Stimulated activated CD4-positive, alpha-beta T cell treated with anti-CD3 and anti-CD28 coated beads, Interleukin-4, amount 100 ng/mL, for 48 hours (primary cell): ENCODE measurements around the gene CAMK1D.
"Not testable (repeated sequence)": the region's sequence is repeated elsewhere in the genome, so short reads cannot be mapped to it uniquely, and the experiment has no call there.

Experiments
- DNase-seq, 2 donors: peaks; one replicate each; pipeline ENCODE4 v3.0.0-alpha.2; 2020; ENCODE audit warnings: low read depth in 2 of 2

The CAMK1D gene

DNA sequence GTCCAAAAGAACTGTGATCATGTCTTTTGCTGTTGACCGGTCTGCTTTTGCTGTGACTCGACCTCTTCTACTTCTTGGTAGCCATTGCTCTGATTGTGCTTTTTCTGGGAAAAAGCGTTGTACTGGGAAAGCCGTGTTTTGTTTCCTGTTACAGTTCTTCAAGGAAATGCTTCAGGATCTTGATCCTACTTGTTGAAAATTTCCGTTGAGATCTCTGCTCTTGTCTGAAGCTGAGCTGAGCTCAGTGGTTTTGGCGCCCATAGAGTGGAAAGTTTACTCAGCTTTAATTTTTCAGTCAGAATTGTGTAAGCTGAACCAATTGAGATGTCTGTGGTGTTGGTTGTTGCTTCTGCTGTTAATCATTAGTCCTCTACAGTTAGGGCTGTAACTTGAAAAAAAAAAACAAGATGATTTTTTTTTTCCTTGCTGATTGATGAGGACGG is 349.9 kb downstream of the CAMK1D start:
- DNase-seq = no peak

DNA sequence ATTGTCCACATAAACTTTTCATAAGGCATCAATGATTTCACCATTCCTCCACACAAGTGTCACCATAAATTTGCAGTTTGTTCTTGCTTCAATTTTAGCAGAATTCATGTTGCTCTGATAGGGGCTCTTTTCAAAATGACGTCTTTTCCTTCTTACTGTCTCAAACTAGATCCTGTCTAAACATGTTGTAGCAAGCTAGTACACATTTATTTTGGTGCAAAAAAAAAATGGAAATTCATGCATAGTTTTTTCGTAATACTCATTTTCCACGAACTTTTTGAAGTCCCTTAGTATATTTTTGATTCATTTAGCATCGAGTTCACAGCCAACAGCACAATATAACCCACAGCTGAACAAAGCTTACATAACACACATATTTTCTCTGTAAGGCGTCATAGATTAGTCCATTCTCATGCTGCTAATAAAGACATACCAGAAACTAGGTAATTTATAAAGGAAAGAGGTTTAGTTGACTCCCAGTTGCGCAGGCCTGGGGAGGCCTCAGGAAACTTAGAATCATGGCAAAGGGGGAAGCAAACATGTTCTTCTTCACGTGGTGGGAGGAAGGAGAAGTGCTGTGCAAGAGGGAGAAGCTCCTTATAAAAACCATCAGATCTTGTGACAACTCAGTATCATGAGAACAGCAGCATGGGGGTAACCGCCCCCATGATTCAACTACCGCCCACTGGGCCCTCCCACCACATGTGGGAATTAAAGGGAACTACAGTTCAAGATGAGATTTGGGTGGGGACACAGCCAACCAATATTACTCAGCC is 350.6 kb downstream of the CAMK1D start:
- DNase-seq = no peak

- no peak for DNase-seq
Observed at GRCh38 chr10:12700557-12700874, 351.2 kb downstream of the CAMK1D start.

GRCh38 chr10:12701696-12702095 is 352.3 kb downstream of the CAMK1D start:
- DNase-seq = no peak

GRCh38 chr10:12702215-12702770 is 352.9 kb downstream of the CAMK1D start:
- DNase-seq = no peak

DNA sequence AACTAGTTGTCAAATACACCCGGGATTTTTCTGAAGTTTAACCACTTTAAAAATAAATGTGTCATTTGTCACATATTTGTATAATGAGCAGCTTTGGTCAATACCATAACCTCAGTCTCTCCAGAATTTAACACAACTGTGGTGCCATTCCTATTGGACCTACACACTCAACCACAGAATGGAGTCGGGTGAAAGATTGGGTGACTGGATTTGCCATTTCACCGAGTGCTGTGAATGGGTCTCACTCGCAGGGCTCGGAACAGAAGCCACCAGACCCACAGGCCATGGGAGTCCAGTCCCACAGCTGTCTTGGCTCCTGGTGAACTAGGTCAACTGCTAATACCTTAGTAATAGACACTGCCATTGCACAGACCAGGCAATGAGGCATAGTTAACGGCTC is 353.8 kb downstream of the CAMK1D start:
- no peak for DNase-seq

DNA sequence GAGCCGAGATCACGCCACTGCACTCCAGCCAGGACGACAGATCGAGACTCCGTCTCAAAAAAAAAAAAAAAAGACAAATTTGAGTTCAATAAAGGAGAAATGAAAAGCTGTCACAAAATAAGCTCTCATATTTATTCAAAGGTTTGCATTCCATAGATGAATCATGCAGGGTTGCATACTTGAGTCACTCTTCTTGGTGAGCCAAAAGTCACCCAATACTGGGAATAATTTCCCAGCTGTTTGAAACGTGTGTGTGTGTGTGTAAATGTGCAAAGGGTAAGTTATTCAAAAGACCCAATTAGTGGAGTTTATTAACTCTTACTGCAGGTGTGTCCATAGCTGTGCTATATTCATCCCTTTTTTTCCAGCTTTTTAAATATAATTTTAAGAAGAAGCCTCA is 354.5 kb downstream of the CAMK1D start:
- DNase-seq = no peak

DNA sequence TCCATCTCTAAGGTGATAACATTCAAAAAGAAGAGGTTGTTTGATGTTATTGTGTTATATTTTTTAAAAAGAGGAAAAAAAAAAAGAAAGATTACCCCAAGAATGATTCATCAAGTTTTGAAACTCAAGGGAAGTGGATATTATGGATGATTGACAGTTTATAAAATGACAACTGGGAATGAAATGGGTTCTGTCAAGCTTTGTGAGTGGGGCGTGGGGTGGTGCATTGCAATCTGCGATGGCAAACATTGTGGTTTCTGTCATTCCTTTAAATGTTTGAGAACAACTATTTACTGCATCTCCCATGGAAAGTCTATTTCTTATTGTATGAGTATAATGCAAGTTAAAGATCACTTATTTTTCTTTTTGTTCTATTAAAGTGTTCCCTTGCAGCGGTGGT is 355.1 kb downstream of the CAMK1D start:
- DNase-seq = no peak

- no peak for DNase-seq
Observed at GRCh38 chr10:12705943-12706342, 356.6 kb downstream of the CAMK1D start.

DNA sequence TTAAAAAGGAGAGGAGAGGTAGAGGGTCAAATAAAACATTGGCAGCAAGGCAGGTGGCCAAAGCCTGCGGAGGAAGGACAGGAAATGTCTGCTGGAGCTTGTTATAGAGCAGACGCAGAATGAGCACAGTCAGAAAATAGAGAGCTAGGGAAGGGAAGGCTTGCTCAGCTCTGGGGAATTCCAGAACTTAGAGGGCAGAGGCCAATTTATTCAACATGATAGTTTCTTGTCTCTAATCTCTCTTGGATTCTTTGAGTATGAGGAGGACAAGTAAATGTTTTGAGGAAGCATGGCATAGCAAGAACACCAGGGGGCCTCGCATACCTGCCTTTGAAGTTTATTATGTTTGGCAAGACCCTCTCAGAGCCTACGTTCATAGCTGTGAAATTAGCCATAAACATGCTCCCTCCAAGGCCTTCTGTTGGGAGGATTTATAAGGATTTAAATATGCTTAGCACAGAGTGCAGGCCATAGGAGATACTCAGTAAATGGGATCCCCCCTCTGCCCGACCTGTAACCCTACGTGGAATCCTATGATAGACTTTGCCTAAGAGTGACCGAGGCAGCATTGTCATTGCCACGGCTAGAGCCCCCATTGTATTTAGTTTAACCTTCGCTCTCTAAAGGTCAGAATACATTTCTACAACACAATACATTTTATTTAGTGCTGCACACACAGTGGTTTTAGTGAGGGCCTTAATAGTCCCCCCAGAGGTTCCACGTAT is 358.3 kb downstream of the CAMK1D start:
- DNase-seq = peak in 1 of 2 donors; percentile 34

DNA sequence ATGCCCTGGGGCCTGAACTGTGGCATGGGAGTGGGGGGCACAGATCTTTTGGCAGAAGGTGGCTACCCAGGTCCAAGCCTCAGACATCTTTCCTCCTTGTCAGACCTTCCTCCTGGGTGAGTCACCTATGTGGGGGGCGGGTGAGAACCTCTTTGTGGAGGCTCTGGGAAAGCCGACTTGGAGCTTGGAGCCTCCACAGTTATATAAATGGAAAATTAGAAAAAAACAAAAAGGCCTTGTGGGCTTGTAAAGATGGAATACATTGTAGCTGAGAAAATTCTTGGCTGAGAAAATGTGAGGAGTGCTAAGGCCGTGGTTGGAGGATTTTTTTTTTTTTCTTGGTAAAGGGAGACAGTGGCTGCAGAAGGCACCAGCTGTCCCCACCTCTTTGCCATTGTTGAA is 359.7 kb downstream of the CAMK1D start:
- DNase-seq = no peak

GRCh38 chr10:12709521-12709963 is 360.2 kb downstream of the CAMK1D start:
- no peak for DNase-seq

GRCh38 chr10:12710157-12710556 is 360.8 kb downstream of the CAMK1D start:
- no peak for DNase-seq

GRCh38 chr10:12710594-12711349 is 361.4 kb downstream of the CAMK1D start:
- DNase-seq = peak; percentile 74 to 78

DNA sequence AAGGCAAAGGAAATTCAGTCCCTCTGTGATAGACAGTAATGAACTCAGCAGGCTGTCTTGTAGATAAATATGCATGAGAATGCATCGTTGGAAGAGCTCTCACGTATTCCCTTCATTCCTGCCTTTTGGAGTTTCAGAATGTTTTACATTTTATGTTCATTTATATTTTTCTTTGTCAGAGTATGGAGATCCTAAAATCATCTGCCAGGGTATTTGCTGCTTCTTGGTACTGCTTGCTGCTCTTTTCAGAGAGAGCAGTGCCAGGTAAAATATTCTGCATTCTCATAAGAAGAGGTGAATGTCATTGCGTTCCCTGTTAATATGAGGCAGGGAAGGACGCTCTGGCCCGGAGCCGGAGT is 362.0 kb downstream of the CAMK1D start:
- DNase-seq = no peak

GRCh38 chr10:12712293-12712983 is 363.1 kb downstream of the CAMK1D start:
- DNase-seq = no peak

- not testable (repeated sequence) for DNase-seq
Observed at GRCh38 chr10:12712984-12713316, 363.6 kb downstream of the CAMK1D start.

GRCh38 chr10:12716042-12716441 is 366.7 kb downstream of the CAMK1D start:
- DNase-seq = no peak

DNA sequence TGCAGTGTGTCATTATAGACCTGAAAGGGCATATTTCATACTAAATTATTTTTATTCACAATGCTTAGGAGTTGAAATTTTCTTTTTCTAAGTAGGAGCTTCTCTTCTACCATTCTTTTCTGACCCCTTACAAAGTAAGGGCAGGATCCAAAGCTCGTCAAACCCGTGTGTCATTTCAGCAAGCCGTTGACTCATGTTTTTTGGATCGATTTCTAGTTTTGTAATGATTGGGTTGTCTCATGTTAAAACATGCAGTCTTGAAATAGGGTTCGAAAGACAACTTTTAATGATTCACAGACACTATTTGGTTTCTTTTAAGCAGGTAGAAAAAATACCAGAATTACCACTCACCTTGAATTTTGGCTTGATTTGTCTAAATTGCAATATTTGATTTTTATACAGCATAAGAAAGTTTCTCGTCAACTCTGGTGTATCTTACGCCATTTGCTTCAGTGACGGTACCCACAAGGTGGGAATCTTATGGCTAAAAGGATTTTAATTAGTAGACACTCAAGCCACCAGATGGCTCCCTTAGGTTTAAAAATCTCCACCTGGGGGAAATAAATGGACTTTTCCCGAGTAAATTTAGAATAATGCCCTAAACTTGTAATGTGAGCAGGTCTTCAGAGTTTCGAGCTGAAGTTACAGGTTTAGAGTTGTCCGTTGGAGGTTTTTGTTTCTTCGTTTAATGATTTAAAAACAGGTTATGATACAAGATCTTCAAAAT is 368.8 kb downstream of the CAMK1D start:
- DNase-seq = no peak

GRCh38 chr10:12719365-12719764 is 370.0 kb downstream of the CAMK1D start:
- no peak for DNase-seq
